Measurements from ENCODE around the gene ATP9A.

Gene ATP9A

DNA sequence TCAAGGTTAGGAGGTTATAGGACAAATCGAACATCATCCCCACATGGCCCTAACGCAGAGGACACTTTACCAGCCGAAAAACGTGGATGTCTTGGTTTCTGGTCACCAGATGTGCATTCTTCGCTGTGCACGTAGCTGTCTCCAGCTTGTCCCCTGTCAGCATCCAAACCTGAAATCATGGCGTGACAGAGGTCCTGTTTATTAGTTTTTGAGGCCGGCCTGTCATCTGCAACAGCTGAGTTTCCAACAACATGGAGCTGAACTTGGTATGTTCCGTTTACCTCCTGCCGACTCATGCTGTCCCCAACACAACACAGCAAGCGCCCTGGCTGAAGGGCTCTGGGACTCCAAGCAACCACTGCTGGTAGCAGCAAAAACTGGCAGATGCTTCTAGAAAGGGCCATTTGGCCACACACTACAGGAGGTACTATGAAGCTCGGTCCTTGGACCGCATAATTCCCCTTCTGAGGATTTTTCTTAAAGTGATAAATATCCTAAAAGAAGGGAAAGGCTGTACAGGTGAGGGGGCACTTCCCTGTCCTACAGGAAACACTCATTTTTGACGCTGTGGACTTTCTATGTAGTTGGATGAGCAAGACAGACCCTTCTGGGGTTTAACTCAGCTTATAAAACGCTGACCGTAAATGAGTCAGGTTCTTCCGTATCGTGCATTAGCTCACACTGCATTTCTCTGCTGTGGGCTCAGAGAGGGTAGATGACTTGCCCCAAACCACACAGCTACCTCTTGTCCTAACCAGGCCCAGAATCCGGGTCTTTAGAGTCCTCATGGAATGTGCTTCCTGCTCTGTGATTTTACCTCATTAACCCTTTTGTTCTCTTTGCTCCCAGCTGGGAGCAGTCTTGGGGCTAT, 146.0 kb downstream of the ATP9A start:
- DNase-seq (ENCODE audit: low read depth, low spot score) = no peak
- POLR2A ChIA-PET = no interaction called here
- CTCF ChIA-PET = interaction anchor here (1.0 to 7.6 kb wide), 18 partner anchors 8 to 640 kb away, joined by 3 to 153 read pairs (median 6); no protein-coding TSS in a partner anchor
- TF ChIP-seq, protein P1, sequence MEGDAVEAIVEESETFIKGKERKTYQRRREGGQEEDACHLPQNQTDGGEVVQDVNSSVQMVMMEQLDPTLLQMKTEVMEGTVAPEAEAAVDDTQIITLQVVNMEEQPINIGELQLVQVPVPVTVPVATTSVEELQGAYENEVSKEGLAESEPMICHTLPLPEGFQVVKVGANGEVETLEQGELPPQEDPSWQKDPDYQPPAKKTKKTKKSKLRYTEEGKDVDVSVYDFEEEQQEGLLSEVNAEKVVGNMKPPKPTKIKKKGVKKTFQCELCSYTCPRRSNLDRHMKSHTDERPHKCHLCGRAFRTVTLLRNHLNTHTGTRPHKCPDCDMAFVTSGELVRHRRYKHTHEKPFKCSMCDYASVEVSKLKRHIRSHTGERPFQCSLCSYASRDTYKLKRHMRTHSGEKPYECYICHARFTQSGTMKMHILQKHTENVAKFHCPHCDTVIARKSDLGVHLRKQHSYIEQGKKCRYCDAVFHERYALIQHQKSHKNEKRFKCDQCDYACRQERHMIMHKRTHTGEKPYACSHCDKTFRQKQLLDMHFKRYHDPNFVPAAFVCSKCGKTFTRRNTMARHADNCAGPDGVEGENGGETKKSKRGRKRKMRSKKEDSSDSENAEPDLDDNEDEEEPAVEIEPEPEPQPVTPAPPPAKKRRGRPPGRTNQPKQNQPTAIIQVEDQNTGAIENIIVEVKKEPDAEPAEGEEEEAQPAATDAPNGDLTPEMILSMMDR (IDR thresholded peaks at IDR 0.05; ENCODE audit: insufficient read depth, low read length, missing control alignments) = no peak
- no peak overlapping the region for H3K4me3 ChIP-seq (ENCODE audit: low read depth, low read length)

DNA sequence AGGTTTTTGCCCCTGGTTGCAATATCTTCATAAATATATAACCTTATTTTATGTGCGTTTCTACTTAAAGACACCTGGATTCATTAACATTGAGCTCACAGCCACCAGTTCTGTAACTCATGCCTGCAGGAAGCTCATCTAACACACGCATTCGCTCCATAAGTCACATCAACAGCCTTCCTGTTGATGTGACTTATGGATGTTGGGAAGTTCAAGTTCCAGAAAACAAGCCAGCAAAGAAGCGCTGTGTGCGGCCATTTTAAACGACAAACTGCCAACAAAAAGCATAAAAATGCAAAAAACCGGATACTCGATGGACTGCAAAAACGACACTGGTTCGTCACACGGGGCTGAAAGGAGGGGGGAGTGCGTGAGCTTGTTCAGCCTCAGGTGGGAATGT, 147.8 kb downstream of the ATP9A start:
- no peak overlapping the region for H3K4me3 ChIP-seq (ENCODE audit: low read depth, low read length)
- CTCF ChIA-PET = interaction anchor here (0.7 to 7.6 kb wide), 10 partner anchors 10 to 830 kb away, joined by 3 to 153 read pairs (median 6); no protein-coding TSS in a partner anchor
- TF ChIP-seq, protein P1 (IDR thresholded peaks at IDR 0.05; ENCODE audit: insufficient read depth, low read length, missing control alignments) = no peak
- DNase-seq (ENCODE audit: low read depth, low spot score) = no peak
- POLR2A ChIA-PET = interaction anchor here (0.7 kb wide), 1 partner anchor 10 kb away, joined by 3 read pairs; no protein-coding TSS in a partner anchor

DNA sequence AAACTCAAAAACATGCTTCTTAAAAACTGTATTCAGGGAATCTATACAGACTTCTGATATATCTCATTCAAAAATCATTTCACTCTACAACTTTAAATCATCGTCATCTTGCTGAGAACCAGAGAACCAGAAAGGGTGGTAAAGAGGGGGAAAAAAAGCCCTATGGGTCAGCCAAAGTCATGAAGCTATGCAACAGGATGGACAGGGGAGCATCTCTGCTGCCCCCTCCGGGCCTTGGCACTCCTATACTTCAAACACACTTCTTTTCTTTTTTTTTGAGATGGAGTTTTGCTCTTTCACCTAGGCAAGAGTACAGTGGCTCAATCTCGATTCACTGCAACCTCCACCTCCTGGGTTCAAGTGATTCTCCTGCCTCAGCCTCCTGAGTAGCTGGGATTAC, 152.1 kb downstream of the ATP9A start:
- CTCF ChIA-PET = interaction anchor here (1.2 to 3.3 kb wide), 3 partner anchors 13 to 628 kb away, joined by 4 to 18 read pairs (median 5); no protein-coding TSS in a partner anchor
- POLR2A ChIA-PET = no interaction called here
- no peak for DNase-seq (ENCODE audit: low read depth, low spot score)
- TF ChIP-seq, protein P1 (IDR thresholded peaks at IDR 0.05; ENCODE audit: insufficient read depth, low read length, missing control alignments) = peak; percentile 4
- no peak overlapping the region for H3K4me3 ChIP-seq (ENCODE audit: low read depth, low read length)

DNA sequence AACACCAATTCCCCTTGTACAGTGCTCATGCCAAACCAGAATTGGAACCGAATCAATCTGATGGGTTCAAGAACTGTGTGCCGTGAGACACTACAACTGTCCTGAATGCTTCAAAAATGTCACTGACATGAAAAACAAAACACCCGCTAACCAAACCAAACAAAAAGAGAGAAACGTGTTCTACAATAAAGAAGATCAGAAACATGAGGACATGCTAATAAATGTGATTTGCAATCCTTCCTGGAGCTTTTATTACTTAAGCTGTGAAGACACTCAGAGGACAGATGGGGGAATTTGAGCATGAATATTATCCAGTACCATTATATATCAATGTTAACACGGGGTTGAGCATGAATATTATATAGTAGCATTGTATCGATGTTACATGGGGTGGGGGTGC, 153.5 kb downstream of the ATP9A start:
- no peak overlapping the region for H3K4me3 ChIP-seq (ENCODE audit: low read depth, low read length)
- CTCF ChIA-PET = interaction anchor here (0.8 to 3.3 kb wide), 11 partner anchors 8 to 634 kb away, joined by 3 to 18 read pairs (median 5); no protein-coding TSS in a partner anchor
- POLR2A ChIA-PET = interaction anchor here (0.7 kb wide), 1 partner anchor 242 kb away, joined by 3 read pairs; no protein-coding TSS in a partner anchor
- TF ChIP-seq, protein P1 (IDR thresholded peaks at IDR 0.05; ENCODE audit: insufficient read depth, low read length, missing control alignments) = no peak
- DNase-seq (ENCODE audit: low read depth, low spot score) = no peak

DNA sequence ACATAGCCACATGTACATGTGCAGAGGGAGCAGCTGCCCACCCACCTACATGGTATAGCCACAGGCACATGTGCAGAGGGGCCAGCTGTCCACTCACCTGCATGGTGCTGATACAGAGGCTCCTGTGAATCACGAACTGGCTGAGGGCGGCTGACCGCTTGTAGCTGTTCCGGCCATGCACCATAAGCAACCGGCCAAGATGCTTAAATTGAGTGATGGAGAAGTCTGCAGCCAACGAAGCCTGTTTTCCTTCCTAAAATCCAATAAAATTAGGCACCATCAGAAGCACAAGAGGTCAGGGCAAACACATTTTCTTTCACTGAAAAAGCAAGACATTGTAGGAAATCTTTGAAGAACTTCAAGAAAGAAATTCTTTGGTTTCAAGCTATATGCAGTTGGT, 154.6 kb downstream of the ATP9A start:
- TF ChIP-seq, protein P1 (IDR thresholded peaks at IDR 0.05; ENCODE audit: insufficient read depth, low read length, missing control alignments) = no peak
- ChIA-PET POLR2A (no interaction called here), CTCF (interaction anchor here (1.0 to 3.3 kb wide), 8 partner anchors 9 to 626 kb away, joined by 3 to 18 read pairs (median 6); no protein-coding TSS in a partner anchor)
- H3K4me3 ChIP-seq (ENCODE audit: low read depth, low read length) = no peak overlapping the region
- DNase-seq (ENCODE audit: low read depth, low spot score) = no peak

DNA sequence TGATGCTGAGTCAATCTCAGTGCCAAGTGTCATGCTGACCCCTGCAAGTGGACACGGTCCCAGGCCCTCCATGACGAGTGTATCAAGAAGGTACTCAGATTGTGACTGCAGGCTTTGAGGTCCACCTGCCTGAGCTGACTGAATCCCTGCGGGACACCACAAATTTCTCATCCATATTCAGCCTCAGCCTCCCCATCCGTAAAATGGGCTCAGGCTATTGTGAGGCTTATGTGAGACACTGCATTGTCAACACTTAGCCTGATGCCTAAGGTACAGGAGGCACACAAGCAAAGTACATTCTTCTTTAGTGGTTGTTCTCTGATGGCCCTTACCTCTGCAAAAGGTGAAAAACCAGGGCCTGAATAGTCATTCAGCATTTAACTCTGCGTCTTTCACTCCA, 155.3 kb downstream of the ATP9A start:
- CTCF ChIA-PET = interaction anchor here (1.7 to 4.3 kb wide), 4 partner anchors 9 to 625 kb away, joined by 5 to 24 read pairs (median 13); no protein-coding TSS in a partner anchor
- no peak overlapping the region for H3K4me3 ChIP-seq (ENCODE audit: low read depth, low read length)
- TF ChIP-seq, protein P1 (IDR thresholded peaks at IDR 0.05; ENCODE audit: insufficient read depth, low read length, missing control alignments) = no peak
- POLR2A ChIA-PET = interaction anchor here (0.6 kb wide), 1 partner anchor 435 kb away, joined by 3 read pairs; no protein-coding TSS in a partner anchor
- no peak for DNase-seq (ENCODE audit: low read depth, low spot score)

All from AG04449 (cell line).